ENCODE measurements around the gene XRN2.

Gene XRN2

DNA sequence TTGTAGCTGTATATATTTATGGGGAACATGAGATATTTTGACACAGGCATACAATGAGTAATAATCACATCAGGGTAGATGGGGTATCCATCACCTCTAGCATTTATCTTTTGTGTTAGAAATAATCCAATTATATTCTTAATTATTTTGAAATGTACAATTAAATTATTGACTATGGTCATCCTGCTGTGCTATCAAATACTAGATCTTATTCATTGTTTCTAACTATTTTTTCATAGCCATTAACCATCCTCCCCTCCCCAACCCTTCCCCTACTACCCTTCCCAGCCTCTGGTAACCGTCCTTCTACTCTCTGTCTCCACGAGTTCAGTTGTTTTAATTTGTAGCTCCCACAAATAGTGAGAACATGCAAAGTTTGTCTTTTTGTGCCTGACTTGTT, 65.7 kb downstream of the XRN2 start:
- no peak for TF ChIP-seq POLR2AphosphoS5 (IDR thresholded peaks at IDR 0.05; ENCODE audit: low read depth, low read length)
- TF ChIP-seq, protein P1, sequence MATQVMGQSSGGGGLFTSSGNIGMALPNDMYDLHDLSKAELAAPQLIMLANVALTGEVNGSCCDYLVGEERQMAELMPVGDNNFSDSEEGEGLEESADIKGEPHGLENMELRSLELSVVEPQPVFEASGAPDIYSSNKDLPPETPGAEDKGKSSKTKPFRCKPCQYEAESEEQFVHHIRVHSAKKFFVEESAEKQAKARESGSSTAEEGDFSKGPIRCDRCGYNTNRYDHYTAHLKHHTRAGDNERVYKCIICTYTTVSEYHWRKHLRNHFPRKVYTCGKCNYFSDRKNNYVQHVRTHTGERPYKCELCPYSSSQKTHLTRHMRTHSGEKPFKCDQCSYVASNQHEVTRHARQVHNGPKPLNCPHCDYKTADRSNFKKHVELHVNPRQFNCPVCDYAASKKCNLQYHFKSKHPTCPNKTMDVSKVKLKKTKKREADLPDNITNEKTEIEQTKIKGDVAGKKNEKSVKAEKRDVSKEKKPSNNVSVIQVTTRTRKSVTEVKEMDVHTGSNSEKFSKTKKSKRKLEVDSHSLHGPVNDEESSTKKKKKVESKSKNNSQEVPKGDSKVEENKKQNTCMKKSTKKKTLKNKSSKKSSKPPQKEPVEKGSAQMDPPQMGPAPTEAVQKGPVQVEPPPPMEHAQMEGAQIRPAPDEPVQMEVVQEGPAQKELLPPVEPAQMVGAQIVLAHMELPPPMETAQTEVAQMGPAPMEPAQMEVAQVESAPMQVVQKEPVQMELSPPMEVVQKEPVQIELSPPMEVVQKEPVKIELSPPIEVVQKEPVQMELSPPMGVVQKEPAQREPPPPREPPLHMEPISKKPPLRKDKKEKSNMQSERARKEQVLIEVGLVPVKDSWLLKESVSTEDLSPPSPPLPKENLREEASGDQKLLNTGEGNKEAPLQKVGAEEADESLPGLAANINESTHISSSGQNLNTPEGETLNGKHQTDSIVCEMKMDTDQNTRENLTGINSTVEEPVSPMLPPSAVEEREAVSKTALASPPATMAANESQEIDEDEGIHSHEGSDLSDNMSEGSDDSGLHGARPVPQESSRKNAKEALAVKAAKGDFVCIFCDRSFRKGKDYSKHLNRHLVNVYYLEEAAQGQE (IDR thresholded peaks at IDR 0.05; ENCODE audit: insufficient read depth in 1 of 2, low read depth in 2 of 2, low read length in 2 of 2), result no peak
- no peak for TF ChIP-seq SIN3A (IDR thresholded peaks at IDR 0.05; ENCODE audit: borderline replicate concordance, insufficient read depth, low read length)
- no peak for TF ChIP-seq FOXP2 (optimal IDR thresholded peaks at IDR 0.05; ENCODE audit: borderline replicate concordance, extremely low read depth, extremely low read length, insufficient read depth)
- TF ChIP-seq TAF1 (IDR thresholded peaks at IDR 0.05; ENCODE audit: borderline replicate concordance, insufficient read depth, low read length), result no peak

DNA sequence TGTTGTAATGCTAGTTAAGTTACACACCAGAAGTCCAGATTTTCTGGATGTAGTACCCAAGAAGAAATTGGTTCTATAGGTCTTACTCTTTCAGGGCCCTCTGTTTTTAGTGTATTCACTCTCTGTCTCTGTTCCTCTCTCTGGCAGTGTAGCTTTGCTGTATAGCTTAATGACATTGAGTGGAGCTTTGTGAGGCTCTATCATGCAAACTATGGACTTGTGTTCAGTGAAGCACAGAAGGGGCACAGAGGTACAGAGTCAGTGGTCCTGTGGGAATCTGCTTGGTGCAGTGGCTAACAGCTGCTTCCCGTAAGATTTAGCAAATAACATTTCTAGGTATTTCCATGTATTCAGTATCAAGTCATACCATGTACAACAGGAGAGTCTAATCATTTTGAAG, 68.1 kb downstream of the XRN2 start:
- TF ChIP-seq, protein P1 (IDR thresholded peaks at IDR 0.05; ENCODE audit: insufficient read depth in 1 of 2, low read depth in 2 of 2, low read length in 2 of 2), result no peak
- TF ChIP-seq FOXP2 (optimal IDR thresholded peaks at IDR 0.05; ENCODE audit: borderline replicate concordance, extremely low read depth, extremely low read length, insufficient read depth) (no peak), TAF1 (IDR thresholded peaks at IDR 0.05; ENCODE audit: borderline replicate concordance, insufficient read depth, low read length) (no peak), SIN3A (IDR thresholded peaks at IDR 0.05; ENCODE audit: borderline replicate concordance, insufficient read depth, low read length) (no peak), POLR2AphosphoS5 (IDR thresholded peaks at IDR 0.05; ENCODE audit: low read depth, low read length) (no peak)

DNA sequence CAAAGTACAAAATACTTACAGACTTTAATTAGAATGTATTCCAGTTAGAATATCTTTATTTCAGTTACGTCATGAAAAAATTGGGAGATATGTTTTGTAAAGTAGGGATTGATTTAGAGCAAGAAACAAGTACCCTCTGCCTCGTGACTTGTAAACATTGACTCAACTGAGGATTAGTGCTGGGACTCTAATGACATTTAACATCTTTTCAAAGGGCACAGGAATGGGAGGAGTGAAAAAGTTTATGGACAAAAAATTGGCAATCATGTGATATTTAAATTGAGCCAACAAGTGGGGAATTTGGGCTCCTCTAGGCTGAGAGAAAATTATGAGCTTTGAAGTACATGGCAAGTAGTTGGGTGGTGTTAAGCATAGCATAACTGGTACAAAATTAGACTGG, 68.9 kb downstream of the XRN2 start:
- TF ChIP-seq TAF1 (IDR thresholded peaks at IDR 0.05; ENCODE audit: borderline replicate concordance, insufficient read depth, low read length) (no peak), POLR2AphosphoS5 (IDR thresholded peaks at IDR 0.05; ENCODE audit: low read depth, low read length) (no peak), SIN3A (IDR thresholded peaks at IDR 0.05; ENCODE audit: borderline replicate concordance, insufficient read depth, low read length) (no peak), FOXP2 (optimal IDR thresholded peaks at IDR 0.05; ENCODE audit: borderline replicate concordance, extremely low read depth, extremely low read length, insufficient read depth) (no peak)
- TF ChIP-seq, protein P1 (IDR thresholded peaks at IDR 0.05; ENCODE audit: insufficient read depth in 1 of 2, low read depth in 2 of 2, low read length in 2 of 2), result no peak

DNA sequence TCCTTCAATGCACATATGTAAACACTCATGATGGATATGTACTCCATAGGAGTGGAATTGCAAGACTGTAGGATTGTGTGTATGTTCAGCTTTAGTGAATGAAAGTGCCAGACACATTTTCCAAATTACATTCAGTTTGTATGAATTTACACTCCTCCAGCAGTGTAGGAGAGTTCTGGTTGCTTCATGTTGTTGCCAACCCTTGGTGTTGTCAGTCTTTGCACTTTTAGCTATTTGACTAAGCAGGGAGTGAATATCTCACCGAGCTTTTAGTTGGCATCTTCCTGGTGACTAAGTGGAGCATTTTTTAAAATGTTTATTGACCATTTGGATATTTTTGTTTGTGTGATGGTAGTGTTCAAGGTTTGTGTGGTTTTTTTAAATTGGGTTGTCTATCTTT, 70.3 kb downstream of the XRN2 start:
- TF ChIP-seq, protein P1 (IDR thresholded peaks at IDR 0.05; ENCODE audit: insufficient read depth in 1 of 2, low read depth in 2 of 2, low read length in 2 of 2), result no peak
- TF ChIP-seq SIN3A (IDR thresholded peaks at IDR 0.05; ENCODE audit: borderline replicate concordance, insufficient read depth, low read length), result no peak
- TF ChIP-seq TAF1 (IDR thresholded peaks at IDR 0.05; ENCODE audit: borderline replicate concordance, insufficient read depth, low read length), result no peak

DNA sequence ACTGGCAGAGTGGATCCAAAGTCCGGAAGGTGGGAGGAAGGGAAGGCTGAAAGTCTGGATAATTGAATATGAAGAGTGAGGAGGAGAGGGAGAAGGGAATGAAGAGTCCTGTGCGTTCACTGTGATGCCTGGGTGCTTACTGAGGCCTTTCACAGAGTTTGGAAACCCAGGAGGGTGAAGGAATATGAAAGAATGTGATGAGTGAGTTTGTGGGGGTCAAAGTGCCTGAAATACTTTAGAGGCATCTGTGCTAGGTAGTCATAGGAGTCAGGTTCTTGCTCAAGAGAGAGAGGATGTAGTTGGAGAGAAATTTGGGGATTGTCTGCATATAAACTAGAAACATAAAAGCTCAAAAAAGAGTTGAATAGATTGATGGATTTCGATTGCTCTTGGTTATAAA, 73.5 kb downstream of the XRN2 start:
- TF ChIP-seq, protein P1 (IDR thresholded peaks at IDR 0.05; ENCODE audit: insufficient read depth in 1 of 2, low read depth in 2 of 2, low read length in 2 of 2), result no peak
- TF ChIP-seq FOXP2 (optimal IDR thresholded peaks at IDR 0.05; ENCODE audit: borderline replicate concordance, extremely low read depth, extremely low read length, insufficient read depth) (no peak), POLR2AphosphoS5 (IDR thresholded peaks at IDR 0.05; ENCODE audit: low read depth, low read length) (no peak), TAF1 (IDR thresholded peaks at IDR 0.05; ENCODE audit: borderline replicate concordance, insufficient read depth, low read length) (no peak), SIN3A (IDR thresholded peaks at IDR 0.05; ENCODE audit: borderline replicate concordance, insufficient read depth, low read length) (no peak)

Measured in PFSK-1 (cell line).